Endothelial cell of umbilical vein (primary cell): ENCODE measurements around the gene CYB5D1. TPM values are rescaled to one million over a fixed set of nuclear protein-coding genes. Genes with fewer than 3 reads are reported as not detected.

Experiments used
- BruUV-seq: library from RNA; stranded (reverse); fragments of 400-500 nt; replicated peaks from 2 replicates; lab custom pipeline; 2021; lab: Mats Ljungman, UMichigan
- CTCF ChIA-PET: fragments of 300-600, 350-600 bp; sonication (Branson Sonifier 250); formaldehyde crosslinking; loops from one replicate; lab custom pipeline; 2021; ENCODE audit warnings: antibody characterized with exemption, inconsistent platforms; lab: Charles Lee
- POLR2A ChIA-PET: fragments of 300-600, 350-600 bp; sonication (Branson Sonifier 250); formaldehyde crosslinking; loops from one replicate; lab custom pipeline; 2021; ENCODE audit warnings: antibody characterized with exemption, inconsistent platforms; lab: Charles Lee
- DNase-seq: peaks from one replicate; pipeline ENCODE4 v3.0.0-alpha.2; 2011; ENCODE audit warnings: low read depth, low spot score
- FAIRE-seq: peaks from 2 replicates; lab custom pipeline; 2011; peaks lifted over from hg19 to GRCh38; lab: Jason Lieb, UNC
- H2AFZ ChIP-seq: 2 replicates; pipeline ENCODE4 v1.6.0; 2012; ENCODE audit warnings: low read depth, low read length, control low read depth, inconsistent platforms
- H3K27ac ChIP-seq: 2 replicates; pipeline ENCODE4 v1.5.1; 2011; ENCODE audit warnings: low read depth, mild to moderate bottlenecking, control low read depth, low read length, moderate library complexity; ENCODE audit not compliant: insufficient read depth
- H3K27me3 ChIP-seq, 2 experiments: 2 replicates each; pipeline versions ENCODE4 v1.6.0 to v1.6.1; 2011; ENCODE audit warnings: low read length in 2 of 2, mixed read lengths in 1 of 2; ENCODE audit not compliant: control insufficient read depth in 2 of 2, insufficient read depth in 2 of 2
- H3K36me3 ChIP-seq, 2 experiments: 2 replicates in 1 of 2; 3 replicates in 1 of 2; pipeline ENCODE4 v1.5.1; 2011; ENCODE audit warnings: low read length in 2 of 2, mild to moderate bottlenecking in 1 of 2, moderate library complexity in 1 of 2; ENCODE audit not compliant: control insufficient read depth in 2 of 2, insufficient read depth in 2 of 2; ENCODE audit errors: extremely low read depth in 1 of 2
- H3K4me1 ChIP-seq: 3 replicates; pipeline ENCODE4 v1.5.1; 2011; ENCODE audit warnings: mild to moderate bottlenecking, low read length; ENCODE audit not compliant: control insufficient read depth, insufficient read depth; ENCODE audit errors: extremely low read depth
- H3K4me2 ChIP-seq: 2 replicates; pipeline ENCODE4 v1.6.1; 2011; ENCODE audit warnings: low read length, control low read depth, mixed read lengths; ENCODE audit not compliant: insufficient read depth
- H3K4me3 ChIP-seq, 3 experiments: fragments of 200-600 bp in 1 of 3; sonication (generic), shearing (Covaris generic) in 1 of 3; replicated peaks in 1 of 3; 2 replicates each; pipeline ENCODE4 v1.5.1; 2011 to 2016; ENCODE audit warnings: control low read depth in 3 of 3, low read length in 3 of 3, mild to moderate bottlenecking in 2 of 3, inconsistent platforms in 1 of 3, low read depth in 1 of 3, moderate library complexity in 1 of 3; ENCODE audit not compliant: insufficient read depth in 1 of 3
- H3K79me2 ChIP-seq: 2 replicates; pipeline ENCODE4 v1.6.0; 2012; ENCODE audit warnings: low read length, inconsistent platforms; ENCODE audit not compliant: control insufficient read depth, insufficient read depth
- H3K9ac ChIP-seq: replicated peaks from 2 replicates; pipeline ENCODE3; 2011; ENCODE audit warnings: low read length, control low read depth; ENCODE audit not compliant: insufficient read depth; ENCODE audit errors: extremely low read depth
- H3K9me1 ChIP-seq: replicated peaks from 3 replicates; pipeline ENCODE4 v1.6.0; 2011; ENCODE audit warnings: mild to moderate bottlenecking, low read length; ENCODE audit not compliant: control insufficient read depth, insufficient read depth; ENCODE audit errors: extremely low read depth
- H3K9me3 ChIP-seq: replicated peaks from 2 replicates; pipeline ENCODE4 v1.5.1; 2012; ENCODE audit warnings: low read length, inconsistent platforms; ENCODE audit not compliant: control insufficient read depth, insufficient read depth
- H4K20me1 ChIP-seq: replicated peaks from 2 replicates; pipeline ENCODE3; 2011; ENCODE audit warnings: mild to moderate bottlenecking, low read length; ENCODE audit not compliant: control insufficient read depth, insufficient read depth; ENCODE audit errors: extremely low read depth
- CTCF ChIP-seq, 2 donors: IDR thresholded peaks; 1 replicate in 1 of 2; 2 replicates in 1 of 2; pipeline ENCODE4 v1.5.1; 2011; ENCODE audit warnings: low read length in 2 of 2, mild to moderate bottlenecking in 2 of 2, moderate library complexity in 2 of 2, control low read depth in 1 of 2, inconsistent platforms in 1 of 2, low read depth in 1 of 2; ENCODE audit not compliant: insufficient read depth in 1 of 2; ENCODE audit errors: extremely low read depth in 1 of 2
- FOS ChIP-seq: IDR thresholded peaks from 2 replicates; pipeline ENCODE4 v1.6.1; 2011; ENCODE audit warnings: mild to moderate bottlenecking, low read length, moderate library complexity, borderline replicate concordance; ENCODE audit not compliant: insufficient read depth
- GATA2 ChIP-seq: IDR thresholded peaks from 2 replicates; pipeline ENCODE4 v1.7.0; 2011; ENCODE audit warnings: low read depth, mild to moderate bottlenecking, moderate library complexity, mixed read lengths, low read length; ENCODE audit not compliant: insufficient read length, insufficient read depth
- JUN ChIP-seq: IDR thresholded peaks from 2 replicates; pipeline ENCODE4 v1.6.1; 2011; ENCODE audit warnings: borderline replicate concordance, low read depth; ENCODE audit not compliant: insufficient read length, insufficient read depth
- MAX ChIP-seq: IDR thresholded peaks from 2 replicates; pipeline ENCODE4 v1.6.1; 2011; ENCODE audit not compliant: insufficient read depth, insufficient read length
- MYC ChIP-seq: IDR thresholded peaks from one replicate; pipeline ENCODE4 v1.6.1; 2011; ENCODE audit warnings: mild to moderate bottlenecking, low read depth, low read length
- POLR2A ChIP-seq: IDR thresholded peaks from 2 replicates; pipeline ENCODE4 v1.6.1; 2012; ENCODE audit warnings: low read depth, mild to moderate bottlenecking, control low read depth, low read length
- POLR2AphosphoS5 ChIP-seq: IDR thresholded peaks from 2 replicates; pipeline ENCODE4 v1.6.1; 2012; ENCODE audit warnings: low read depth, mild to moderate bottlenecking, control low read depth, low read length, moderate library complexity; ENCODE audit not compliant: insufficient read depth
- dilution Hi-C: fragments of 300-500 bp; cut with MboI; formaldehyde crosslinking; loops from one replicate; pipeline ENCODE4 v1.15.0; 2019; ENCODE audit warnings: low sequenced_read_pairs; ENCODE audit not compliant: extremely low pct_ligation_motif_present
- intact Hi-C: fragments of 100-400 bp; cut with micrococcal nuclease; formaldehyde crosslinking; loops from one replicate; pipeline ENCODE4 v1.10.0; 2022
- polyA plus RNA-seq, 4 experiments: library from polyadenylated mRNA; depleted of rRNA in 3 of 4; stranded (reverse) in 3 of 4; unstranded in 1 of 4; fragments of >200 nt; gene quantifications; 2 replicates each; pipeline versions ENCODE4 v1.2.1 to v1.2.3, GENCODE V29; 2011 to 2012; ENCODE audit warnings: missing spikeins in 1 of 4
- total RNA-seq: library from RNA; stranded (reverse); gene quantifications from 2 replicates; pipeline ENCODE4 v1.2.3, GENCODE V29; 2021

The CYB5D1 gene
- total and polyA plus RNA-seq, 2 donors (not counting 3 experiments of a cell fraction or from before 2014, with no cell fraction given): 9.4 to 18.1 TPM

- Histone ChIP-seq H3K27me3 (peaks cover 3 to 4% of the 10 kb centered on the region in 2 experiments), H3K4me3 (no peak overlapping the region), H2AFZ (no peak overlapping the region), H3K4me2 (no peak overlapping the region), H3K9me3 (no peaks in the 10 kb centered on the region), H3K9me1 (no peaks in the 10 kb centered on the region), H3K9ac (no peak overlapping the region), H3K36me3 (no peaks in the 10 kb centered on the region), H3K27ac (no peak overlapping the region), H3K4me1 (peaks cover 12% of the 10 kb centered on the region), H3K79me2 (no peaks in the 10 kb centered on the region), H4K20me1 (no peaks in the 10 kb centered on the region)
- intact Hi-C loops: no loop called here
- DNase-seq (no peak), FAIRE-seq (no peak)
- ChIA-PET CTCF (interaction anchor here (0.8 to 5.8 kb wide), 3 partner anchors 10 to 159 kb away, joined by 3 to 29 read pairs (median 3); no protein-coding TSS in a partner anchor), POLR2A (no interaction called here)
- dilution Hi-C loops: no loop called here
- no peak for TF ChIP-seq CTCF (IDR thresholded peaks at IDR 0.05; ENCODE audit: extremely low read depth in 1 of 2, insufficient read depth in 1 of 2, low read depth in 1 of 2, low read length in 2 of 2)
- TF ChIP-seq POLR2A: no peak
- BruUV-seq: no TSS peak
Observed at GRCh38 chr17:7831233-7831632, 26.6 kb upstream of the CYB5D1 start.

- Histone ChIP-seq H3K27ac (no peak overlapping the region), H3K36me3 (no peaks in the 10 kb centered on the region), H2AFZ (no peak overlapping the region), H3K4me1 (peaks cover 24% of the 10 kb centered on the region), H3K79me2 (no peaks in the 10 kb centered on the region), H3K4me2 (no peak overlapping the region), H3K4me3 (no peak overlapping the region), H3K27me3 (peaks cover 3 to 4% of the 10 kb centered on the region in 2 experiments), H3K9ac (no peak overlapping the region), H4K20me1 (no peaks in the 10 kb centered on the region), H3K9me1 (no peaks in the 10 kb centered on the region), H3K9me3 (no peaks in the 10 kb centered on the region)
- intact Hi-C loops (no loop called here), dilution Hi-C loops (no loop called here)
- BruUV-seq: no TSS peak
- ChIA-PET CTCF (interaction anchor here (1.1 to 5.8 kb wide), 5 partner anchors 7 to 156 kb away, joined by 3 to 29 read pairs (median 4); no protein-coding TSS in a partner anchor), POLR2A (no interaction called here)
- DNase-seq (no peak), FAIRE-seq (no peak)
- TF ChIP-seq MYC (no peak), POLR2A (no peak), FOS (no peak), MAX (no peak), CTCF (IDR thresholded peaks at IDR 0.05; ENCODE audit: extremely low read depth in 1 of 2, insufficient read depth in 1 of 2, low read depth in 1 of 2, low read length in 2 of 2) (no peak), POLR2AphosphoS5 (no peak), JUN (no peak), GATA2 (no peak)
Observed at GRCh38 chr17:7832431-7832830, 25.4 kb upstream of the CYB5D1 start.
